Vagina (tissue), 2 donors: ENCODE data around the gene PHACTR4. TPM values are rescaled to one million over a fixed set of nuclear protein-coding genes. Genes with fewer than 3 reads are reported as not detected.

Source experiments
- DNase-seq, 2 donors: peaks; one replicate each; pipeline ENCODE4 v3.0.0-alpha.2; 2017; ENCODE audit errors: extremely low spot score in 2 of 2
- H3K27ac ChIP-seq: fragments of 200-600 bp; sonication (generic); one replicate; pipeline ENCODE4 v1.5.1; 2019
- H3K27me3 ChIP-seq: fragments of 200-600 bp; sonication (generic); one replicate; pipeline ENCODE4 v1.5.1; 2019
- H3K36me3 ChIP-seq, 2 donors: fragments of 200-600 bp; sonication (generic); one replicate each; pipeline ENCODE4 v1.5.1; 2017 to 2019
- H3K4me1 ChIP-seq: fragments of 200-600 bp; sonication (generic); one replicate; pipeline ENCODE4 v1.5.1; 2019
- H3K4me3 ChIP-seq, 2 donors: fragments of 200-600 bp; sonication (generic); 1 replicate in 1 of 2; 2 replicates in 1 of 2; pipeline ENCODE4 v1.5.1; 2016 to 2019
- H3K9me3 ChIP-seq: fragments of 200-600 bp; sonication (generic); one replicate; pipeline ENCODE4 v1.5.1; 2019
- POLR2A ChIP-seq, 2 donors: fragments of 450-650 bp; IDR thresholded peaks; one replicate each; pipeline ENCODE4 v1.6.1; 2017; ENCODE audit warnings: antibody characterized with exemption in 2 of 2, mild to moderate bottlenecking in 2 of 2, moderate library complexity in 2 of 2
- POLR2AphosphoS5 ChIP-seq, 2 donors: sonication (generic); formaldehyde crosslinking; IDR thresholded peaks; one replicate each; pipeline ENCODE4 v1.9.0; 2017; ENCODE audit warnings: antibody characterized with exemption in 2 of 2, mild to moderate bottlenecking in 2 of 2, low read depth in 1 of 2; ENCODE audit not compliant: insufficient read depth in 1 of 2
- intact Hi-C: fragments of 100-400 bp; cut with DNase I; formaldehyde crosslinking; loops from one replicate; pipeline ENCODE4 v1.15.1; 2023
- total RNA-seq: library from RNA; depleted of rRNA; stranded (reverse); fragments of >200 nt; gene quantifications from one replicate; pipeline ENCODE4 v1.2.3, GENCODE V29; 2016
- TF ChIP-seq, protein P1 (sequence below), 3 experiments: fragments of 450-650 bp in 2 of 3; fragments of 200-600 bp in 1 of 3; sonication (generic) in 1 of 3; IDR thresholded peaks; one replicate each; pipeline ENCODE4 v1.5.1; 2017 to 2019; ENCODE audit warnings: antibody characterized with exemption in 3 of 3, mild to moderate bottlenecking in 2 of 3, moderate library complexity in 2 of 3

PHACTR4 gene
- total RNA-seq, 1 donor from 2014 or later: 28.7 TPM

DNA sequence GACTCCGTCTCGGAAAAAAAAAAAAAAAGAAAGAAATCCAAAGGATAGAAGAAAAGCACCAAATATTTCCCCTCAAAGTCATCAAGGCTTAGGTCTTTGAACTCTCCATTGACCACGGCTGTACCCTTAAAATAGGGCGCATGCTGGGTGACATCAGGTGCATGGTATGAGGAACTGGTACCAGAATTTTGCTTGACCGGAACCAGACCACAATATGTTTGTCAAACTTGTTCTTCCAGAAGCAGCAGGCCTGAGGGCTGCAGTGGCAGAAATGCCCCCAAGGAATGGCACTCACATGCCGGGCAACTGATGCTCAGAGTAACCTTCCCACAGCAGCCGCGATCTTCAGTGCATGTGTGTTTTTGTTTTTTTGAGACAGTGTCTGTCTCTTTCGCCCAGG, 157.3 kb downstream of the PHACTR4 start:
- Histone ChIP-seq H3K4me1 (no peaks in the 10 kb centered on the region), H3K27ac (no peak overlapping the region), H3K4me3 (no peak overlapping the region), H3K27me3 (no peaks in the 10 kb centered on the region), H3K9me3 (no peaks in the 10 kb centered on the region), H3K36me3 (peaks cover 0 to 3% of the 10 kb centered on the region in 2 donors)
- TF ChIP-seq POLR2A (IDR thresholded peaks at IDR 0.05) (no peak), POLR2AphosphoS5 (IDR thresholded peaks at IDR 0.05; ENCODE audit: insufficient read depth in 1 of 2, low read depth in 1 of 2) (no peak)
- TF ChIP-seq, protein P1, sequence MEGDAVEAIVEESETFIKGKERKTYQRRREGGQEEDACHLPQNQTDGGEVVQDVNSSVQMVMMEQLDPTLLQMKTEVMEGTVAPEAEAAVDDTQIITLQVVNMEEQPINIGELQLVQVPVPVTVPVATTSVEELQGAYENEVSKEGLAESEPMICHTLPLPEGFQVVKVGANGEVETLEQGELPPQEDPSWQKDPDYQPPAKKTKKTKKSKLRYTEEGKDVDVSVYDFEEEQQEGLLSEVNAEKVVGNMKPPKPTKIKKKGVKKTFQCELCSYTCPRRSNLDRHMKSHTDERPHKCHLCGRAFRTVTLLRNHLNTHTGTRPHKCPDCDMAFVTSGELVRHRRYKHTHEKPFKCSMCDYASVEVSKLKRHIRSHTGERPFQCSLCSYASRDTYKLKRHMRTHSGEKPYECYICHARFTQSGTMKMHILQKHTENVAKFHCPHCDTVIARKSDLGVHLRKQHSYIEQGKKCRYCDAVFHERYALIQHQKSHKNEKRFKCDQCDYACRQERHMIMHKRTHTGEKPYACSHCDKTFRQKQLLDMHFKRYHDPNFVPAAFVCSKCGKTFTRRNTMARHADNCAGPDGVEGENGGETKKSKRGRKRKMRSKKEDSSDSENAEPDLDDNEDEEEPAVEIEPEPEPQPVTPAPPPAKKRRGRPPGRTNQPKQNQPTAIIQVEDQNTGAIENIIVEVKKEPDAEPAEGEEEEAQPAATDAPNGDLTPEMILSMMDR (IDR thresholded peaks at IDR 0.05): no peak
- DNase-seq: no peak
- intact Hi-C loops: no loop called here

DNA sequence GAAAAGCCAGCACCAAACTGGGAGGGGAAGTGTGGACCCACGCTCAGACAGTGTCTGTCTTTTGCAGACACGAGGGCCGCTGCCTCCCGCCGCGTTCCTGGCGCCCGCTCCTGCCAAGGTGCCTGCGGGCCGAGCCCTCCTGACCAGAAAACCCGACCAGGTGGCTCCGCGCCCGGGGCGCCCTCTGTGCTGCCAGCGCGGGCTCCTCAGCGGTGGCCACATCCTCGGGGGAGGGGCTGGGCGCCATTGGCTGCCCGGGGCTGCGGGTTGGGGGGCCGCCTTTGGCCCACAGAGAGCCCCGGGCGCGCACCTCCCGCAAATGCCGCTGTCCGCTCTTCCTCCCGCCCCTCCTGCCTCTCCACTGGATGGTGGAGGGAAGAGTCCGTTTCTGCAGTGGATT, 160.9 kb downstream of the PHACTR4 start:
- no peaks in the 10 kb centered on the region for H3K9me3 ChIP-seq
- no peak for TF ChIP-seq POLR2A (IDR thresholded peaks at IDR 0.05)
- no peak for TF ChIP-seq POLR2AphosphoS5 (IDR thresholded peaks at IDR 0.05; ENCODE audit: insufficient read depth in 1 of 2, low read depth in 1 of 2)
- TF ChIP-seq, protein P1 (IDR thresholded peaks at IDR 0.05): no peak
- DNase-seq: no peak
- H3K4me3 ChIP-seq: no peak overlapping the region
- intact Hi-C loops: no loop called here
- H3K36me3 ChIP-seq: peaks cover 0 to 10% of the 10 kb centered on the region in 2 donors
- H3K27me3 ChIP-seq: no peaks in the 10 kb centered on the region
- no peaks in the 10 kb centered on the region for H3K4me1 ChIP-seq
- no peak overlapping the region for H3K27ac ChIP-seq

DNA sequence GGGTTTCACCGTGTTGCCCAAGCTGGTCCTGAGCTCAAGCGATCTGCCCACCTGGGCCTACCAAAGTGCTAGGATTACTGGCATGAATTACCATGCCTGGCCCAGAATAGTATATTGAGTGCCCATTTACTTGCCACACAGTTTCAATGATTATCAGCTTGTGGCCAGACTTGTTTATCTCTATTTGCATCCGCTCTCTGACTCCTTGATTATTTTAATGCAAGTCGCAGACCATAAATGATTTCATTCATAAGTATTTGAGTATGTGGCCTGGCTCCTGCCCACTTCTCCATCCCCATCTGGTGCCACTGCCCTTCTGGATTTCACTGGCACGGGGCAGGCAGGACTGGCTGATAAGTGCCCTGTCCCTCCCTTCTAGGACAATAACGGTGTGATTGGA, 165.1 kb downstream of the PHACTR4 start:
- no peak overlapping the region for H3K27ac ChIP-seq
- peaks cover 0 to 21% of the 10 kb centered on the region in 2 donors for H3K36me3 ChIP-seq
- no peak for DNase-seq
- intact Hi-C loops: no loop called here
- TF ChIP-seq POLR2A (IDR thresholded peaks at IDR 0.05) (no peak), POLR2AphosphoS5 (IDR thresholded peaks at IDR 0.05; ENCODE audit: insufficient read depth in 1 of 2, low read depth in 1 of 2) (no peak)
- TF ChIP-seq, protein P1 (IDR thresholded peaks at IDR 0.05): no peak
- H3K9me3 ChIP-seq: no peaks in the 10 kb centered on the region
- no peaks in the 10 kb centered on the region for H3K27me3 ChIP-seq
- no peak overlapping the region for H3K4me3 ChIP-seq
- H3K4me1 ChIP-seq: no peaks in the 10 kb centered on the region

DNA sequence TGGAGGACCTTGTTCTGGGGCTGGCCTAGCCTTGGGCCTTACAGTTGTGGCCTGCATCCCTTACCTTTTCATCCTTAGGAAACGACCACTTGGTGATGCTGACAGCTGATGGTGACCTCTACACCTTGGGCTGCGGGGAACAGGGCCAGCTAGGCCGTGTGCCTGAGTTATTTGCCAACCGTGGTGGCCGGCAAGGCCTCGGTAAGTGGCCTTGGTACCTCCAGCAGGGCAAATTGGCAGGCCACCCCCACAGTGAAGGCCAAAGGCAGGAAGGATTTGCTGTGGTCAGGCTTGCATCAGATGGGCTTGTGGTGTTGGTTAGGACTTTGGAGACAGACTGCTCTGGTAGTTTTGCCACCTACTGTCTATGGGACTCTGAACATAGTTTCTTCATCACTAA, 165.6 kb downstream of the PHACTR4 start:
- no peak for TF ChIP-seq POLR2A (IDR thresholded peaks at IDR 0.05)
- no peaks in the 10 kb centered on the region for H3K9me3 ChIP-seq
- intact Hi-C loops: no loop called here
- DNase-seq: no peak
- no peaks in the 10 kb centered on the region for H3K4me1 ChIP-seq
- H3K4me3 ChIP-seq: no peak overlapping the region
- no peaks in the 10 kb centered on the region for H3K27me3 ChIP-seq
- H3K27ac ChIP-seq: no peak overlapping the region
- H3K36me3 ChIP-seq: peaks cover 0 to 21% of the 10 kb centered on the region in 2 donors

DNA sequence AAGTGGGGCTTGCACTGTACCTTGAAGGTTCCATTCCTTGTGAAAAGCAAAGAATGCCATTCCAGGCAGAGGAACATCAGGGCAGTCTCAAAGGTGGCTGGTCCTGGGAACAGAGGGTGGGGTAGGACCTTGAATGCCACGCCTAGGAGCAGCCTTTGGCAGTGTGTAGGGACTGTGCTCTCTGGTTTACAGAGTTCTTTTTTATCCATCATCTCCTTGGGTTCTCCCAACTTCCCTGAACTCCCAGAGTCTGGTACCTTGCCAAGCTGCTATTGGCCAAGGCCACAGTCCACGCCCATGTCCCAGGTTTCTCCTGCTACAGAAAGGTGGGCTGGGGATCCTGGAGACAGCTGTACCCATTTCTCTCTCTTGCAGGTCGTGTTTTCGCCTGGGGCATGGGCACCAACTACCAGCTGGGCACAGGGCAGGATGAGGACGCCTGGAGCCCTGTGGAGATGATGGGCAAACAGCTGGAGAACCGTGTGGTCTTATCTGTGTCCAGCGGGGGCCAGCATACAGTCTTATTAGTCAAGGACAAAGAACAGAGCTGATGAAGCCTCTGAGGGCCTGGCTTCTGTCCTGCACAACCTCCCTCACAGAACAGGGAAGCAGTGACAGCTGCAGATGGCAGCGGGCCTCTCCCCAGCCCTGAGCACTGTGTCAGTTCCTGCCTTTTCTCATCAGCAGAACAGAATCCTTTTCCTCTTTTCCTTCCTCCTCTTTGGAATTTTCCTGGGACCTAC, 168.1 kb downstream of the PHACTR4 start:
- H3K4me3 ChIP-seq: no peak overlapping the region
- TF ChIP-seq, protein P1 (IDR thresholded peaks at IDR 0.05): no peak
- no peak for TF ChIP-seq POLR2AphosphoS5 (IDR thresholded peaks at IDR 0.05; ENCODE audit: insufficient read depth in 1 of 2, low read depth in 1 of 2)
- no peak for TF ChIP-seq POLR2A (IDR thresholded peaks at IDR 0.05)
- no peaks in the 10 kb centered on the region for H3K4me1 ChIP-seq
- DNase-seq: no peak
- H3K27me3 ChIP-seq: no peaks in the 10 kb centered on the region
- no peaks in the 10 kb centered on the region for H3K9me3 ChIP-seq
- intact Hi-C loops: no loop called here
- H3K36me3 ChIP-seq: peaks cover 0 to 15% of the 10 kb centered on the region in 2 donors
- no peak overlapping the region for H3K27ac ChIP-seq
